SU-DHL-6 (cell line): ENCODE data around the gene TMEM11.

Experiments used
- H2AFZ ChIP-seq: fragments of 200-600 bp; sonication (generic); 2 replicates; pipeline ENCODE4 v1.6.1; 2014; ENCODE audit warnings: low read depth, mild to moderate bottlenecking, moderate library complexity, mixed read lengths, antibody characterized with exemption, low read length; ENCODE audit not compliant: severe bottlenecking
- H3F3A ChIP-seq: fragments of 200-600 bp; shearing (Covaris generic); 2 replicates; pipeline ENCODE4 v1.6.0; 2016; ENCODE audit warnings: antibody characterized with exemption, mild to moderate bottlenecking; ENCODE audit not compliant: insufficient read depth
- H3K27ac ChIP-seq: fragments of 200-600 bp; sonication (generic); 2 replicates; pipeline ENCODE4 v1.5.1; 2016; ENCODE audit warnings: low read depth, mild to moderate bottlenecking, low read length, moderate library complexity, mixed read lengths
- H3K27me3 ChIP-seq: fragments of 200-600 bp; sonication (generic), shearing (Covaris generic); 2 replicates; pipeline ENCODE4 v1.6.0; 2014; ENCODE audit warnings: mild to moderate bottlenecking, low read length
- H3K36me3 ChIP-seq: fragments of 200-600 bp; sonication (generic); 2 replicates; pipeline ENCODE4 v1.6.1; 2014; ENCODE audit warnings: mild to moderate bottlenecking, low read length, mixed read lengths
- H3K4me2 ChIP-seq: fragments of 300-600, 200-600 bp; shearing (Covaris generic), sonication (generic); 2 replicates; pipeline ENCODE4 v1.6.0; 2014; ENCODE audit warnings: low read length, low read depth, mild to moderate bottlenecking; ENCODE audit not compliant: poor library complexity, severe bottlenecking
- H3K4me3 ChIP-seq: fragments of 200-600 bp; sonication (generic); 2 replicates; pipeline ENCODE4 v1.5.1; 2014; ENCODE audit warnings: antibody characterized with exemption, low read length, mild to moderate bottlenecking, mixed read lengths; ENCODE audit not compliant: insufficient read depth, poor library complexity, severe bottlenecking
- H3K79me2 ChIP-seq: fragments of 200-600 bp; sonication (generic); 2 replicates; pipeline ENCODE4 v1.6.1; 2014; ENCODE audit warnings: mild to moderate bottlenecking, low read length, moderate library complexity; ENCODE audit not compliant: insufficient read depth
- H3K9ac ChIP-seq: fragments of 200-600 bp; sonication (generic); 2 replicates; pipeline ENCODE4 v1.7.0; 2014; ENCODE audit warnings: mild to moderate bottlenecking, low read length
- H3K9me2 ChIP-seq: fragments of 200-600 bp; sonication (generic); replicated peaks from 2 replicates; pipeline ENCODE4 v1.6.1; 2014; ENCODE audit warnings: low read length; ENCODE audit not compliant: insufficient read depth
- H3K9me3 ChIP-seq: fragments of 200-600 bp; sonication (generic); 2 replicates; pipeline ENCODE4 v1.6.1; 2014; ENCODE audit warnings: low read length, mixed read lengths; ENCODE audit not compliant: insufficient read depth
- H4K20me1 ChIP-seq: fragments of 200-600 bp; sonication (generic); 2 replicates; pipeline ENCODE4 v1.6.1; 2014; ENCODE audit warnings: low read depth, mild to moderate bottlenecking, antibody characterized with exemption, low read length, moderate library complexity, mixed read lengths
- EZH2phosphoT487 ChIP-seq: fragments of 200-600 bp; sonication (generic), shearing (Covaris generic); conservative IDR thresholded peaks from 2 replicates; pipeline ENCODE4 v1.6.1; 2018; ENCODE audit warnings: mild to moderate bottlenecking, antibody characterized with exemption, low read length, moderate library complexity, mixed read lengths
- TF ChIP-seq, protein P1 (sequence below): fragments of 200-600 bp; sonication (generic); IDR thresholded peaks from one replicate; pipeline ENCODE4 v1.5.1; 2017; ENCODE audit warnings: antibody characterized with exemption, mild to moderate bottlenecking, low read length, moderate library complexity; ENCODE audit not compliant: insufficient read depth, poor library complexity, severe bottlenecking

TMEM11 gene

GRCh38 chr17:21235921-21236320 lies 22.0 kb upstream of the TMEM11 start:
- no peak overlapping the region for H3K4me2 ChIP-seq
- no peak overlapping the region for H3K4me3 ChIP-seq
- no peaks in the 10 kb centered on the region for H3F3A ChIP-seq
- no peak overlapping the region for H3K27ac ChIP-seq
- H3K9ac ChIP-seq, result no peak overlapping the region
- TF ChIP-seq, protein P1, sequence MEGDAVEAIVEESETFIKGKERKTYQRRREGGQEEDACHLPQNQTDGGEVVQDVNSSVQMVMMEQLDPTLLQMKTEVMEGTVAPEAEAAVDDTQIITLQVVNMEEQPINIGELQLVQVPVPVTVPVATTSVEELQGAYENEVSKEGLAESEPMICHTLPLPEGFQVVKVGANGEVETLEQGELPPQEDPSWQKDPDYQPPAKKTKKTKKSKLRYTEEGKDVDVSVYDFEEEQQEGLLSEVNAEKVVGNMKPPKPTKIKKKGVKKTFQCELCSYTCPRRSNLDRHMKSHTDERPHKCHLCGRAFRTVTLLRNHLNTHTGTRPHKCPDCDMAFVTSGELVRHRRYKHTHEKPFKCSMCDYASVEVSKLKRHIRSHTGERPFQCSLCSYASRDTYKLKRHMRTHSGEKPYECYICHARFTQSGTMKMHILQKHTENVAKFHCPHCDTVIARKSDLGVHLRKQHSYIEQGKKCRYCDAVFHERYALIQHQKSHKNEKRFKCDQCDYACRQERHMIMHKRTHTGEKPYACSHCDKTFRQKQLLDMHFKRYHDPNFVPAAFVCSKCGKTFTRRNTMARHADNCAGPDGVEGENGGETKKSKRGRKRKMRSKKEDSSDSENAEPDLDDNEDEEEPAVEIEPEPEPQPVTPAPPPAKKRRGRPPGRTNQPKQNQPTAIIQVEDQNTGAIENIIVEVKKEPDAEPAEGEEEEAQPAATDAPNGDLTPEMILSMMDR, result no peak
- no peak for TF ChIP-seq EZH2phosphoT487
- H3K27me3 ChIP-seq, result no peaks in the 10 kb centered on the region
- H3K36me3 ChIP-seq, result no peaks in the 10 kb centered on the region
- H2AFZ ChIP-seq, result no peak overlapping the region
- H3K9me3 ChIP-seq, result no peaks in the 10 kb centered on the region
- H3K79me2 ChIP-seq, result no peaks in the 10 kb centered on the region
- no peaks in the 10 kb centered on the region for H4K20me1 ChIP-seq
- no peaks in the 10 kb centered on the region for H3K9me2 ChIP-seq

GRCh38 chr17:21233581-21234347 lies 19.8 kb upstream of the TMEM11 start:
- Histone ChIP-seq H3K36me3 (no peaks in the 10 kb centered on the region), H3K27me3 (no peaks in the 10 kb centered on the region), H3K27ac (no peak overlapping the region), H3K9me2 (no peaks in the 10 kb centered on the region), H4K20me1 (no peaks in the 10 kb centered on the region), H3K79me2 (no peaks in the 10 kb centered on the region), H3K9ac (no peak overlapping the region), H3K9me3 (no peaks in the 10 kb centered on the region), H3F3A (no peaks in the 10 kb centered on the region), H2AFZ (no peak overlapping the region), H3K4me2 (no peak overlapping the region), H3K4me3 (no peak overlapping the region)
- TF ChIP-seq, protein P1, result no peak
- TF ChIP-seq EZH2phosphoT487, result no peak

GRCh38 chr17:21232033-21232749 lies 18.2 kb upstream of the TMEM11 start:
- Histone ChIP-seq H2AFZ (no peak overlapping the region), H3K9me3 (no peaks in the 10 kb centered on the region), H3K9me2 (no peaks in the 10 kb centered on the region), H3K79me2 (no peaks in the 10 kb centered on the region), H3K9ac (no peak overlapping the region), H3K27me3 (no peaks in the 10 kb centered on the region), H4K20me1 (no peaks in the 10 kb centered on the region), H3K27ac (no peak overlapping the region), H3K36me3 (no peaks in the 10 kb centered on the region), H3K4me3 (no peak overlapping the region), H3F3A (no peaks in the 10 kb centered on the region), H3K4me2 (no peak overlapping the region)
- TF ChIP-seq EZH2phosphoT487, result no peak
- TF ChIP-seq, protein P1, result no peak
